Fibroblast of lung (primary cell): Measurements from ENCODE around the gene KBTBD7. TPM values are rescaled to one million over a fixed set of nuclear protein-coding genes. Genes with fewer than 3 reads are reported as not detected.
"Not testable (repeated sequence)": the region's sequence is repeated elsewhere in the genome, so short reads cannot be mapped to it uniquely, and the experiment has no call there.

Experiments used
- DNase-seq, 2 donors: peaks; one replicate each; pipeline versions ENCODE4 v3.0.0 to v3.0.0-alpha.2; 2010; ENCODE audit warnings: low read depth in 2 of 2
- H2AFZ ChIP-seq: 2 replicates; pipeline ENCODE4 v1.5.1; 2012; ENCODE audit warnings: low read length, control low read depth, inconsistent platforms
- H3K27ac ChIP-seq: 2 replicates; pipeline ENCODE4 v1.5.1; 2011; ENCODE audit warnings: low read length, control low read depth; ENCODE audit not compliant: insufficient read depth
- H3K27me3 ChIP-seq: 2 replicates; pipeline ENCODE4 v1.5.1; 2011; ENCODE audit warnings: mild to moderate bottlenecking, low read length; ENCODE audit not compliant: control insufficient read depth, insufficient read depth
- H3K36me3 ChIP-seq: 2 replicates; pipeline ENCODE4 v1.5.1; 2011; ENCODE audit warnings: low read length; ENCODE audit not compliant: control insufficient read depth, insufficient read depth
- H3K4me1 ChIP-seq: 2 replicates; pipeline ENCODE4 v1.5.1; 2011; ENCODE audit warnings: low read length; ENCODE audit not compliant: control insufficient read depth, insufficient read depth; ENCODE audit errors: extremely low read depth
- H3K4me2 ChIP-seq: 2 replicates; pipeline ENCODE4 v1.5.1; 2011; ENCODE audit warnings: low read length, control low read depth; ENCODE audit not compliant: insufficient read depth; ENCODE audit errors: extremely low read depth
- H3K4me3 ChIP-seq, 4 experiments: fragments of 200-600 bp in 1 of 4; sonication (generic) in 1 of 4; replicated peaks in 1 of 4; 2 replicates each; pipeline ENCODE4 v1.5.1; 2011 to 2016; ENCODE audit warnings: low read length in 4 of 4, low read depth in 3 of 4, mild to moderate bottlenecking in 3 of 4, control low read depth in 2 of 4, inconsistent platforms in 1 of 4, mixed read lengths in 1 of 4; ENCODE audit not compliant: insufficient read depth in 1 of 4; ENCODE audit errors: control extremely low read depth in 1 of 4
- H3K79me2 ChIP-seq: 2 replicates; pipeline ENCODE4 v1.5.1; 2012; ENCODE audit warnings: mild to moderate bottlenecking, low read length, inconsistent platforms; ENCODE audit not compliant: control insufficient read depth, insufficient read depth
- H3K9ac ChIP-seq: 2 replicates; pipeline ENCODE4 v1.5.1; 2011; ENCODE audit warnings: mild to moderate bottlenecking, low read length, control low read depth; ENCODE audit not compliant: insufficient read depth
- H3K9me3 ChIP-seq: 2 replicates; pipeline ENCODE4 v1.5.1; 2012; ENCODE audit warnings: low read depth, low read length; ENCODE audit not compliant: control insufficient read depth, insufficient read depth
- H4K20me1 ChIP-seq: 2 replicates; pipeline ENCODE4 v1.5.1; 2011; ENCODE audit warnings: low read length; ENCODE audit not compliant: control insufficient read depth, insufficient read depth; ENCODE audit errors: extremely low read depth
- CTCF ChIP-seq, 2 donors: IDR thresholded peaks in 1 of 2; conservative IDR thresholded peaks in 1 of 2; 1 replicate in 1 of 2; 2 replicates in 1 of 2; pipeline ENCODE4 v1.5.1; 2011 to 2012; ENCODE audit warnings: low read length in 2 of 2, control low read depth in 1 of 2, inconsistent platforms in 1 of 2, low read depth in 1 of 2, mild to moderate bottlenecking in 1 of 2
- EZH2 ChIP-seq: IDR thresholded peaks from 2 replicates; pipeline ENCODE4 v1.5.1; 2012; ENCODE audit warnings: low read length, control low read depth, mild to moderate bottlenecking; ENCODE audit errors: missing control alignments
- polyA plus RNA-seq, 2 donors: library from polyadenylated mRNA; depleted of rRNA in 1 of 2; stranded (reverse) in 1 of 2; unstranded in 1 of 2; fragments of >200 nt; gene quantifications; 2 replicates each; pipeline ENCODE4 v1.2.1, GENCODE V29; 2011 to 2012; ENCODE audit warnings: missing spikeins in 1 of 2
- total RNA-seq: library from RNA; depleted of rRNA; stranded (reverse); fragments of >200 nt; gene quantifications from 2 replicates; pipeline ENCODE4 v1.2.1, GENCODE V29; 2014

KBTBD7 gene
- total and polyA plus RNA-seq, 2 donors (not counting 1 experiment from before 2014, with no cell fraction given), result 3.5 to 5.9 TPM

GRCh38 chr13:41178040-41178439, 16.3 kb downstream of the KBTBD7 start:
- Histone ChIP-seq H3K27me3 (no peaks in the 10 kb centered on the region), H3K9me3 (no peaks in the 10 kb centered on the region), H3K4me3 (no peak overlapping the region), H2AFZ (no peak overlapping the region), H4K20me1 (no peaks in the 10 kb centered on the region), H3K4me2 (no peak overlapping the region), H3K36me3 (no peaks in the 10 kb centered on the region), H3K27ac (no peak overlapping the region), H3K9ac (no peak overlapping the region), H3K4me1 (no peaks in the 10 kb centered on the region), H3K79me2 (no peaks in the 10 kb centered on the region)
- no peak for TF ChIP-seq CTCF (conservative IDR thresholded peaks at IDR 0.05 in 1 of 2, IDR thresholded peaks at IDR 0.05 in 1 of 2; ENCODE audit: low read depth in 1 of 2, low read length in 2 of 2)
- TF ChIP-seq EZH2, result no peak
- peak; percentile 25 to 60 for DNase-seq

- Histone ChIP-seq H2AFZ (no peak overlapping the region), H3K27me3 (no peaks in the 10 kb centered on the region), H3K9ac (no peak overlapping the region), H3K4me1 (no peaks in the 10 kb centered on the region), H4K20me1 (no peaks in the 10 kb centered on the region), H3K36me3 (no peaks in the 10 kb centered on the region), H3K27ac (no peak overlapping the region), H3K9me3 (no peaks in the 10 kb centered on the region), H3K79me2 (no peaks in the 10 kb centered on the region), H3K4me3 (no peak overlapping the region), H3K4me2 (no peak overlapping the region)
- DNase-seq, result no peak
- TF ChIP-seq EZH2 (no peak), CTCF (conservative IDR thresholded peaks at IDR 0.05 in 1 of 2, IDR thresholded peaks at IDR 0.05 in 1 of 2; ENCODE audit: low read depth in 1 of 2, low read length in 2 of 2) (no peak)
These were observed 16.8 kb downstream of the KBTBD7 start for GRCh38 chr13:41177616-41178015.

GRCh38 chr13:41175576-41175975, 18.8 kb downstream of the KBTBD7 start:
- H3K27me3 ChIP-seq, H4K20me1 ChIP-seq, H3K4me2 ChIP-seq, DNase-seq, H3K9ac ChIP-seq, H3K79me2 ChIP-seq, H3K27ac ChIP-seq, H3K9me3 ChIP-seq, H2AFZ ChIP-seq, H3K36me3 ChIP-seq, H3K4me1 ChIP-seq, H3K4me3 ChIP-seq: not testable (repeated sequence)
